Body of pancreas (tissue), 4 donors: Measurements from ENCODE around the gene QSOX1.

Source experiments
- CTCF ChIP-seq, 7 experiments: fragments of 450-650 bp in 4 of 7; fragments of 200-600 bp in 3 of 7; sonication (generic) in 3 of 7; IDR thresholded peaks; one replicate each; pipeline ENCODE4 v1.5.1; 2016 to 2019; ENCODE audit warnings: antibody characterized with exemption in 7 of 7
- POLR2A ChIP-seq, 3 donors: fragments of 450-650 bp; IDR thresholded peaks; one replicate each; pipeline ENCODE4 v1.6.1; 2016; ENCODE audit warnings: antibody characterized with exemption in 3 of 3, mild to moderate bottlenecking in 2 of 3

DNA sequence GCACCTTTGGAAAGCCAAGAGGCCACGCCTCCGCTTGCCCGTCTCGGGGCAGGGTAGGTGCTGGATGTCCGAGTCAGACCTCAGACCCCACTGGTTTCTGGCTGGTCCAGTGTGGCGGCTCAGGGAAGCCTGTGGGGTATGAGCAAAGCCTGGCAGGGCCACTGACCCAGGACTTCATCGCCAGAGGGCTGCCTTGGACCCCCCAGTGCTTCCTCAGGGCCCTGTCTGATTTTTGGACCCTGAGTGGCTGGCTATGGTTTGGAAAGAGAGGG is 95.8 kb downstream of the QSOX1 start:
- TF ChIP-seq POLR2A (IDR thresholded peaks at IDR 0.05) (no peak), CTCF (IDR thresholded peaks at IDR 0.05) (no peak)
